CD8-positive, alpha-beta memory T cell (primary cell): ENCODE data around the gene KCTD16. TPM values are rescaled to one million over a fixed set of nuclear protein-coding genes. Genes with fewer than 3 reads are reported as not detected.

Source experiments
- CTCF ChIA-PET: fragments of 350-600 bp; sonication (Branson Sonifier 250); formaldehyde crosslinking; loops from one replicate; lab custom pipeline; 2021; ENCODE audit warnings: antibody characterized with exemption; lab: Charles Lee
- POLR2A ChIA-PET: fragments of 350-600 bp; sonication (Branson Sonifier 250); formaldehyde crosslinking; loops from one replicate; lab custom pipeline; 2021; ENCODE audit warnings: antibody characterized with exemption; lab: Charles Lee
- DNase-seq, 5 donors: peaks; one replicate each; pipeline versions ENCODE4 v3.0.0 to v3.0.0-alpha.2; 2020 to 2022; ENCODE audit warnings: mixed read lengths in 1 of 5
- H3K27ac ChIP-seq: one replicate; pipeline ENCODE4 v1.7.0; 2013; ENCODE audit warnings: low read depth, mild to moderate bottlenecking, low read length, moderate library complexity
- H3K27me3 ChIP-seq: 2 replicates; pipeline ENCODE4 v1.7.0; 2013; ENCODE audit warnings: low read length, mild to moderate bottlenecking; ENCODE audit not compliant: insufficient read depth, poor library complexity, severe bottlenecking
- H3K36me3 ChIP-seq: 2 replicates; pipeline ENCODE4 v1.7.0; 2013; ENCODE audit warnings: mild to moderate bottlenecking, low read length, moderate library complexity; ENCODE audit not compliant: insufficient read depth
- H3K4me1 ChIP-seq: 2 replicates; pipeline ENCODE4 v1.7.0; 2013; ENCODE audit warnings: mild to moderate bottlenecking, low read length, moderate library complexity; ENCODE audit not compliant: insufficient read depth
- H3K4me3 ChIP-seq: 2 replicates; pipeline ENCODE4 v1.7.0; 2013; ENCODE audit warnings: mild to moderate bottlenecking, low read length
- H3K9me3 ChIP-seq: 2 replicates; pipeline ENCODE4 v1.7.0; 2013; ENCODE audit warnings: mild to moderate bottlenecking, low read length
- H3K27ac Mint-ChIP-seq, 8 donors: one replicate each; pipeline ENCODE4 v1.8.0; 2020 to 2021; ENCODE audit warnings: mixed read lengths in 8 of 8, mild to moderate bottlenecking in 6 of 8, inconsistent platforms in 3 of 8, moderate library complexity in 3 of 8
- H3K27me3 Mint-ChIP-seq, 2 donors: one replicate each; pipeline ENCODE4 v1.8.0; 2020 to 2021; ENCODE audit warnings: mixed read lengths in 2 of 2, mild to moderate bottlenecking in 1 of 2, moderate library complexity in 1 of 2
- H3K36me3 Mint-ChIP-seq, 3 donors: one replicate each; pipeline ENCODE4 v1.8.0; 2020 to 2021; ENCODE audit warnings: mixed read lengths in 3 of 3, inconsistent platforms in 1 of 3, mild to moderate bottlenecking in 1 of 3
- H3K4me1 Mint-ChIP-seq, 3 donors: one replicate each; pipeline ENCODE4 v1.8.0; 2020 to 2021; ENCODE audit warnings: mixed read lengths in 3 of 3, inconsistent platforms in 1 of 3, mild to moderate bottlenecking in 1 of 3
- H3K4me3 Mint-ChIP-seq, 7 donors: one replicate each; pipeline ENCODE4 v1.8.0; 2020 to 2021; ENCODE audit warnings: mixed read lengths in 7 of 7, mild to moderate bottlenecking in 6 of 7, moderate library complexity in 4 of 7, inconsistent platforms in 2 of 7
- H3K9me3 Mint-ChIP-seq, 5 donors: one replicate each; pipeline ENCODE4 v1.8.0; 2020 to 2022; ENCODE audit warnings: mixed read lengths in 5 of 5, mild to moderate bottlenecking in 3 of 5, moderate library complexity in 2 of 5, inconsistent platforms in 1 of 5
- polyA plus RNA-seq: library from polyadenylated mRNA; unstranded; fragments of 300-500 nt; fragmentation: Illumina TruSeq; gene quantifications from one replicate; pipeline ENCODE4 v1.2.3, GENCODE V29; 2021
- total RNA-seq, 2 experiments: library from RNA; stranded (reverse); gene quantifications; one replicate each; pipeline ENCODE4 v1.2.3, GENCODE V29; 2021

KCTD16 gene
- total and polyA plus RNA-seq, 3 experiments from 2014 or later: 0.01 to 0.09 (median 0.02) TPM

GRCh38 chr5:144463481-144464223 lies 293.0 kb downstream of the KCTD16 start:
- Histone ChIP-seq H3K4me1 (no peaks in the 10 kb centered on the region), H3K27ac (no peak overlapping the region), H3K9me3 (no peaks in the 10 kb centered on the region), H3K36me3 (no peaks in the 10 kb centered on the region), H3K27me3 (no peaks in the 10 kb centered on the region), H3K4me3 (no peak overlapping the region)
- Mint-ChIP-seq H3K4me1 (no peaks in the 10 kb centered on the region), H3K4me3 (no peak overlapping the region), H3K36me3 (no peaks in the 10 kb centered on the region), H3K27ac (no peak overlapping the region), H3K9me3 (peaks cover 0 to 2% (median 0%) of the 10 kb centered on the region in 5 donors), H3K27me3 (no peaks in the 10 kb centered on the region)
- no peak for DNase-seq
- CTCF ChIA-PET: no interaction called here
- POLR2A ChIA-PET: no interaction called here

GRCh38 chr5:144464306-144464705 lies 293.6 kb downstream of the KCTD16 start:
- no peaks in the 10 kb centered on the region for H3K9me3 ChIP-seq
- POLR2A ChIA-PET: no interaction called here
- Mint-ChIP-seq H3K4me3 (no peak overlapping the region), H3K4me1 (no peaks in the 10 kb centered on the region), H3K36me3 (no peaks in the 10 kb centered on the region), H3K9me3 (peaks cover 0 to 2% (median 0%) of the 10 kb centered on the region in 5 donors), H3K27ac (no peak overlapping the region), H3K27me3 (no peaks in the 10 kb centered on the region)
- H3K27me3 ChIP-seq: no peaks in the 10 kb centered on the region
- no peak overlapping the region for H3K4me3 ChIP-seq
- no peak for DNase-seq
- H3K36me3 ChIP-seq: no peaks in the 10 kb centered on the region
- no peak overlapping the region for H3K27ac ChIP-seq
- CTCF ChIA-PET: no interaction called here
- no peaks in the 10 kb centered on the region for H3K4me1 ChIP-seq

- Histone ChIP-seq H3K36me3 (no peaks in the 10 kb centered on the region), H3K4me1 (no peaks in the 10 kb centered on the region), H3K27me3 (no peaks in the 10 kb centered on the region), H3K27ac (no peak overlapping the region), H3K4me3 (no peak overlapping the region), H3K9me3 (no peaks in the 10 kb centered on the region)
- H3K9me3 Mint-ChIP-seq: peaks cover 0 to 2% (median 0%) of the 10 kb centered on the region in 5 donors
- H3K36me3 Mint-ChIP-seq: no peaks in the 10 kb centered on the region
- H3K4me1 Mint-ChIP-seq: no peaks in the 10 kb centered on the region
- CTCF ChIA-PET: no interaction called here
- H3K4me3 Mint-ChIP-seq: no peak overlapping the region
- no peak for DNase-seq
- H3K27ac Mint-ChIP-seq: no peak overlapping the region
- POLR2A ChIA-PET: no interaction called here
- no peaks in the 10 kb centered on the region for H3K27me3 Mint-ChIP-seq
Measured at GRCh38 chr5:144465441-144465840, 294.8 kb downstream of the KCTD16 start.

- no peak overlapping the region for H3K27ac ChIP-seq
- Mint-ChIP-seq H3K4me3 (no peak overlapping the region), H3K4me1 (no peaks in the 10 kb centered on the region), H3K27me3 (no peaks in the 10 kb centered on the region), H3K27ac (no peak overlapping the region), H3K36me3 (no peaks in the 10 kb centered on the region), H3K9me3 (peaks cover 0 to 2% (median 0%) of the 10 kb centered on the region in 5 donors)
- no peaks in the 10 kb centered on the region for H3K9me3 ChIP-seq
- no peaks in the 10 kb centered on the region for H3K36me3 ChIP-seq
- CTCF ChIA-PET: no interaction called here
- H3K4me3 ChIP-seq: no peak overlapping the region
- H3K27me3 ChIP-seq: no peaks in the 10 kb centered on the region
- no peak for DNase-seq
- POLR2A ChIA-PET: no interaction called here
- H3K4me1 ChIP-seq: no peaks in the 10 kb centered on the region
Measured at GRCh38 chr5:144467792-144468191, 297.1 kb downstream of the KCTD16 start.

GRCh38 chr5:144468571-144468970 lies 297.9 kb downstream of the KCTD16 start:
- Mint-ChIP-seq H3K4me3 (no peak overlapping the region), H3K4me1 (no peaks in the 10 kb centered on the region), H3K27ac (no peak overlapping the region), H3K9me3 (peaks cover 0 to 2% (median 0%) of the 10 kb centered on the region in 5 donors), H3K27me3 (no peaks in the 10 kb centered on the region), H3K36me3 (no peaks in the 10 kb centered on the region)
- no peak for DNase-seq
- ChIA-PET CTCF (no interaction called here), POLR2A (no interaction called here)
- Histone ChIP-seq H3K27ac (no peak overlapping the region), H3K27me3 (no peaks in the 10 kb centered on the region), H3K4me1 (no peaks in the 10 kb centered on the region), H3K36me3 (no peaks in the 10 kb centered on the region), H3K9me3 (no peaks in the 10 kb centered on the region), H3K4me3 (no peak overlapping the region)

- no peak for DNase-seq
- no peaks in the 10 kb centered on the region for H3K4me1 ChIP-seq
- no peaks in the 10 kb centered on the region for H3K27me3 ChIP-seq
- H3K27me3 Mint-ChIP-seq: no peaks in the 10 kb centered on the region
- no peaks in the 10 kb centered on the region for H3K9me3 ChIP-seq
- H3K27ac Mint-ChIP-seq: no peak overlapping the region
- H3K4me3 Mint-ChIP-seq: no peak overlapping the region
- H3K4me3 ChIP-seq: no peak overlapping the region
- peaks cover 0 to 2% (median 0%) of the 10 kb centered on the region in 5 donors for H3K9me3 Mint-ChIP-seq
- ChIA-PET POLR2A (no interaction called here), CTCF (no interaction called here)
- no peaks in the 10 kb centered on the region for H3K4me1 Mint-ChIP-seq
- H3K36me3 Mint-ChIP-seq: no peaks in the 10 kb centered on the region
- no peak overlapping the region for H3K27ac ChIP-seq
- H3K36me3 ChIP-seq: no peaks in the 10 kb centered on the region
Measured at GRCh38 chr5:144469106-144469505, 298.4 kb downstream of the KCTD16 start.

GRCh38 chr5:144472221-144472620 lies 301.5 kb downstream of the KCTD16 start:
- H3K27me3 Mint-ChIP-seq: no peaks in the 10 kb centered on the region
- no peak overlapping the region for H3K4me3 ChIP-seq
- ChIA-PET POLR2A (no interaction called here), CTCF (no interaction called here)
- no peaks in the 10 kb centered on the region for H3K4me1 ChIP-seq
- no peaks in the 10 kb centered on the region for H3K36me3 Mint-ChIP-seq
- no peak overlapping the region for H3K27ac Mint-ChIP-seq
- H3K9me3 ChIP-seq: no peaks in the 10 kb centered on the region
- no peak for DNase-seq
- no peaks in the 10 kb centered on the region for H3K4me1 Mint-ChIP-seq
- peaks cover 0 to 3% (median 0%) of the 10 kb centered on the region in 5 donors for H3K9me3 Mint-ChIP-seq
- no peaks in the 10 kb centered on the region for H3K36me3 ChIP-seq
- no peak overlapping the region for H3K4me3 Mint-ChIP-seq
- no peak overlapping the region for H3K27ac ChIP-seq
- no peaks in the 10 kb centered on the region for H3K27me3 ChIP-seq

- Mint-ChIP-seq H3K4me1 (no peaks in the 10 kb centered on the region), H3K4me3 (no peak overlapping the region), H3K27ac (no peak overlapping the region), H3K9me3 (peaks cover 0 to 3% (median 0%) of the 10 kb centered on the region in 5 donors), H3K27me3 (peaks cover 0 to under 1% of the 10 kb centered on the region in 2 donors), H3K36me3 (no peaks in the 10 kb centered on the region)
- Histone ChIP-seq H3K4me3 (no peak overlapping the region), H3K36me3 (no peaks in the 10 kb centered on the region), H3K27me3 (no peaks in the 10 kb centered on the region), H3K4me1 (no peaks in the 10 kb centered on the region), H3K9me3 (no peaks in the 10 kb centered on the region), H3K27ac (no peak overlapping the region)
- DNase-seq: no peak
- ChIA-PET POLR2A (no interaction called here), CTCF (no interaction called here)
Measured at GRCh38 chr5:144473650-144474049, 303.0 kb downstream of the KCTD16 start.
